Ovary (tissue), 3 donors: Measurements from ENCODE around the gene SPATA9.

Experiments
- CTCF ChIP-seq, 3 donors: fragments of 450-650 bp in 2 of 3; fragments of 200-600 bp in 1 of 3; IDR thresholded peaks; one replicate each; pipeline versions ENCODE4 v1.5.1 to v1.8.0; 2016 to 2022; ENCODE audit warnings: antibody characterized with exemption in 3 of 3, mild to moderate bottlenecking in 1 of 3
- EP300 ChIP-seq: sonication (generic); formaldehyde crosslinking; IDR thresholded peaks from one replicate; pipeline ENCODE4 v1.6.1; 2017; ENCODE audit warnings: antibody characterized with exemption
- POLR2A ChIP-seq: fragments of 450-650 bp; IDR thresholded peaks from one replicate; pipeline ENCODE4 v1.6.1; 2017; ENCODE audit warnings: antibody characterized with exemption, mild to moderate bottlenecking, moderate library complexity
- donor health status: DM: no; HTN: no; CAD: no.

- no peak for TF ChIP-seq CTCF (IDR thresholded peaks at IDR 0.05)
- no peak for TF ChIP-seq POLR2A
- no peak for TF ChIP-seq EP300
These were observed 13.3 kb downstream of the SPATA9 start for GRCh38 chr5:95669540-95669939.
